ENCODE measurements around the gene LRP1B.

The LRP1B gene

GRCh38 chr2:140257692-140258300 lies 1873.0 kb downstream of the LRP1B start:
- no peak for DNase-seq

GRCh38 chr2:140256080-140256479 lies 1874.7 kb downstream of the LRP1B start:
- DNase-seq: no peak

GRCh38 chr2:140249821-140250220 lies 1881.0 kb downstream of the LRP1B start:
- DNase-seq: no peak

- no peak for DNase-seq
Observed at GRCh38 chr2:140248623-140249022, 1882.2 kb downstream of the LRP1B start.

- no peak for DNase-seq
Observed at GRCh38 chr2:140247451-140248195, 1883.2 kb downstream of the LRP1B start.

- no peak for DNase-seq
Observed at GRCh38 chr2:140246957-140247356, 1883.9 kb downstream of the LRP1B start.

- no peak for DNase-seq
Observed at GRCh38 chr2:140246058-140246457, 1884.8 kb downstream of the LRP1B start.

GRCh38 chr2:140242889-140243288 lies 1887.9 kb downstream of the LRP1B start:
- DNase-seq: no peak

GRCh38 chr2:140234116-140234515 lies 1896.7 kb downstream of the LRP1B start:
- DNase-seq: no peak

GRCh38 chr2:140210963-140211362 lies 1919.9 kb downstream of the LRP1B start:
- no peak for DNase-seq

- DNase-seq: no peak
Observed at GRCh38 chr2:140205093-140205492, 1925.7 kb downstream of the LRP1B start.

GRCh38 chr2:140203347-140203746 lies 1927.5 kb downstream of the LRP1B start:
- no peak for DNase-seq

- no peak for DNase-seq
Observed at GRCh38 chr2:140201572-140201971, 1929.2 kb downstream of the LRP1B start.

- DNase-seq: no peak
Observed at GRCh38 chr2:140200764-140201163, 1930.1 kb downstream of the LRP1B start.

GRCh38 chr2:140200307-140200706 lies 1930.5 kb downstream of the LRP1B start:
- DNase-seq: no peak

- no peak for DNase-seq
Observed at GRCh38 chr2:140199312-140199711, 1931.5 kb downstream of the LRP1B start.

GRCh38 chr2:140187086-140187485 lies 1943.7 kb downstream of the LRP1B start:
- DNase-seq: no peak

GRCh38 chr2:140186313-140186712 lies 1944.5 kb downstream of the LRP1B start:
- no peak for DNase-seq

GRCh38 chr2:140185076-140185475 lies 1945.7 kb downstream of the LRP1B start:
- no peak for DNase-seq

GRCh38 chr2:140183056-140183765 lies 1947.6 kb downstream of the LRP1B start:
- no peak for DNase-seq

All from CD4-positive, alpha-beta T cell treated with Interferon alpha-2 for 1 hour (primary cell).